GM19372 (cell line): ENCODE data around the gene DNAH6.
A peak's percentile ranks its signal among the peaks of the same experiment; 100 is the strongest.

Experiments
- ATAC-seq: cut with Tn5 transposase; IDR thresholded peaks from one replicate; pipeline ENCODE4 v1.9.1; 2021; ENCODE audit warnings: mild to moderate bottlenecking, low read depth, moderate library complexity; ENCODE audit not compliant: unreplicated experiment

DNAH6 gene

GRCh38 chr2:84788498-84788897 lies 272.2 kb downstream of the DNAH6 start:
- ATAC-seq: no peak

GRCh38 chr2:84792856-84793522 lies 276.7 kb downstream of the DNAH6 start:
- no peak for ATAC-seq

- no peak for ATAC-seq
Measured at GRCh38 chr2:84793641-84794040, 277.3 kb downstream of the DNAH6 start.

- no peak for ATAC-seq
Measured at GRCh38 chr2:84796798-84797197, 280.5 kb downstream of the DNAH6 start.

- no peak for ATAC-seq
Measured at GRCh38 chr2:84797271-84797670, 281.0 kb downstream of the DNAH6 start.

- no peak for ATAC-seq
Measured at GRCh38 chr2:84799772-84800171, 283.5 kb downstream of the DNAH6 start.

- peak; percentile 67 for ATAC-seq
Measured at GRCh38 chr2:84800194-84800805, 284.0 kb downstream of the DNAH6 start.

GRCh38 chr2:84801811-84802210 lies 285.5 kb downstream of the DNAH6 start:
- no peak for ATAC-seq

- no peak for ATAC-seq
Measured at GRCh38 chr2:84805250-84805958, 289.1 kb downstream of the DNAH6 start.

GRCh38 chr2:84807063-84807485 lies 290.8 kb downstream of the DNAH6 start:
- ATAC-seq: no peak

- ATAC-seq: no peak
Measured at GRCh38 chr2:84808279-84808678, 292.0 kb downstream of the DNAH6 start.

- no peak for ATAC-seq
Measured at GRCh38 chr2:84811839-84812431, 295.6 kb downstream of the DNAH6 start.

- no peak for ATAC-seq
Measured at GRCh38 chr2:84815146-84815545, 298.8 kb downstream of the DNAH6 start.

GRCh38 chr2:84816426-84817026 lies 300.2 kb downstream of the DNAH6 start:
- peak; percentile 62 for ATAC-seq

- peak; percentile 88 for ATAC-seq
Measured at GRCh38 chr2:84817239-84817655, 300.9 kb downstream of the DNAH6 start.

- ATAC-seq: no peak
Measured at GRCh38 chr2:84821806-84822205, 305.5 kb downstream of the DNAH6 start.

- no peak for ATAC-seq
Measured at GRCh38 chr2:84823229-84823628, 306.9 kb downstream of the DNAH6 start.

- ATAC-seq: no peak
Measured at GRCh38 chr2:84823788-84824187, 307.5 kb downstream of the DNAH6 start.

- ATAC-seq: no peak
Measured at GRCh38 chr2:84827978-84828575, 311.8 kb downstream of the DNAH6 start.

GRCh38 chr2:84829693-84830092 lies 313.4 kb downstream of the DNAH6 start:
- no peak for ATAC-seq
